Activated naive CD4-positive, alpha-beta T cell treated with anti-CD3 and anti-CD28 coated beads, Interleukin-2, amount 10 ng/mL, durations not matched to agents 7 days and 5 days (primary cell): ENCODE results near the gene LSM12.

Experiments used
- CTCF ChIA-PET: fragments of 350-600 bp; sonication (Branson Sonifier 250); formaldehyde crosslinking; loops from one replicate; lab custom pipeline; 2021; ENCODE audit warnings: antibody characterized with exemption; lab: Charles Lee
- DNase-seq: peaks from one replicate; pipeline ENCODE4 v3.0.0-alpha.2; 2020
- H3K27ac Mint-ChIP-seq: one replicate; pipeline ENCODE4 v1.8.0; 2021; ENCODE audit warnings: mild to moderate bottlenecking, moderate library complexity, mixed read lengths
- H3K27me3 Mint-ChIP-seq: one replicate; pipeline ENCODE4 v1.8.0; 2021; ENCODE audit warnings: mild to moderate bottlenecking, mixed read lengths
- H3K36me3 Mint-ChIP-seq: one replicate; pipeline ENCODE4 v1.8.0; 2021; ENCODE audit warnings: mixed read lengths
- H3K4me1 Mint-ChIP-seq: one replicate; pipeline ENCODE4 v1.8.0; 2021; ENCODE audit warnings: mixed read lengths
- H3K4me3 Mint-ChIP-seq: one replicate; pipeline ENCODE4 v1.8.0; 2021; ENCODE audit warnings: mild to moderate bottlenecking, moderate library complexity, mixed read lengths
- H3K9me3 Mint-ChIP-seq: one replicate; pipeline ENCODE4 v1.8.0; 2021; ENCODE audit warnings: mixed read lengths

The LSM12 gene

GRCh38 chr17:44007346-44008204, 58.9 kb downstream of the LSM12 start:
- peaks cover 18% of the 10 kb centered on the region for H3K36me3 Mint-ChIP-seq
- H3K4me3 Mint-ChIP-seq: peak overlapping the region; percentile 79
- peaks cover 40% of the 10 kb centered on the region for H3K4me1 Mint-ChIP-seq
- H3K9me3 Mint-ChIP-seq: no peaks in the 10 kb centered on the region
- H3K27me3 Mint-ChIP-seq: peaks cover 53% of the 10 kb centered on the region
- peak overlapping the region; percentile 78 for H3K27ac Mint-ChIP-seq
- DNase-seq: peak; percentile 43
- CTCF ChIA-PET: interaction anchor here (1.2 to 2.4 kb wide), 4 partner anchors 34 to 130 kb away, joined by 3 to 13 read pairs (median 4); partner anchors contain the start of gene HDAC5

DNA sequence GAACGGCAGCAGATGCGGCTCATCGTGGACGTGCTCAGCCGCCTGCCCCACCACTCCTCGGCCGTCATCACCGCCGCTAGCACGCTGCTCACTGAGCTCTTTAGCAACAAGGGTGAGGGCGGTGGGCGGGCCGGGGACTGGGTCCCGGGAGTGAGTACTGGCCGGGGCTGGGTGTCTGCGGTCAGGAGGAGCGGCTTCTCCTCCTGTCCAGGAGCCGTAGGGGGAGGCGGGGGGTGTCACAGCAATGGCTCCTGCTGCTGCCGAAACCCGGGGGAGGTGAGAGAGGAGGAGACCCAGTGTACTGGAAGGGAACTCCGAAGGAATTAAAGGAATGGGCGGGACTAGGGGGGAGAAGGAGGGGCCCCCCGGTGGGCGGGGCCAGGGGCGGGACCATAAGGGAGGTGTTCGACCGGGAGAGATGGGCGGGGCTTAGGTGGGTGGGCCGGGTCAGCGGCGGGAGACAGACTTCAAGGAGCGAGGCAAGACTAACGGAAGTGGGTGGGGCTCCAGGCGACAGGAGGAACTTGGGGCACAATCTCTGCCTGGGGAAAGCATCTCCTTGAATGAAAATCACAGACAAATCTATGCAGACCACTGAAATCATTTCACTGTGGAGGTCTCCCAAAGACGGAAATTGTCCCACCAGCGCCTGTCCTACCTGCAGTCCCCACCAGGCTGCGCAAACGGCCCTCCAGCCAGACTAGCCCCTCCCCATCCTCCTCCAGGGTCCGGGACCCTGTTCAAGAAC, 59.7 kb downstream of the LSM12 start:
- Mint-ChIP-seq H3K4me3 (peak overlapping the region; percentile 79), H3K27me3 (peaks cover 61% of the 10 kb centered on the region), H3K27ac (peak overlapping the region; percentile 69), H3K4me1 (peaks cover 40% of the 10 kb centered on the region), H3K36me3 (peaks cover 18% of the 10 kb centered on the region), H3K9me3 (no peaks in the 10 kb centered on the region)
- CTCF ChIA-PET: interaction anchor here (0.9 to 1.3 kb wide), 3 partner anchors 34 to 129 kb away, joined by 4 to 5 read pairs (median 4); partner anchors contain the start of gene HDAC5
- peak; percentile 100 for DNase-seq

- CTCF ChIA-PET: interaction anchor here (0.9 kb wide), 1 partner anchor 35 kb away, joined by 5 read pairs; no protein-coding TSS in a partner anchor
- Mint-ChIP-seq H3K36me3 (peaks cover 14% of the 10 kb centered on the region), H3K9me3 (no peaks in the 10 kb centered on the region), H3K4me3 (peak overlapping the region; percentile 79), H3K27me3 (peaks cover 67% of the 10 kb centered on the region), H3K27ac (peak overlapping the region; percentile 49), H3K4me1 (peaks cover 36% of the 10 kb centered on the region)
- DNase-seq: no peak
Measured at GRCh38 chr17:44006272-44006597, 60.2 kb downstream of the LSM12 start.

GRCh38 chr17:44005527-44006271, 60.8 kb downstream of the LSM12 start:
- Mint-ChIP-seq H3K4me3 (peak overlapping the region; percentile 79), H3K27me3 (peaks cover 67% of the 10 kb centered on the region), H3K27ac (no peak overlapping the region), H3K4me1 (peaks cover 36% of the 10 kb centered on the region), H3K9me3 (no peaks in the 10 kb centered on the region), H3K36me3 (peaks cover 11% of the 10 kb centered on the region)
- CTCF ChIA-PET: interaction anchor here (0.9 kb wide), 1 partner anchor 36 kb away, joined by 5 read pairs; no protein-coding TSS in a partner anchor
- DNase-seq: peak; percentile 51

GRCh38 chr17:44004761-44005526, 61.5 kb downstream of the LSM12 start:
- peak; percentile 46 for DNase-seq
- Mint-ChIP-seq H3K4me3 (peak overlapping the region; percentile 51), H3K27ac (no peak overlapping the region), H3K36me3 (peaks cover 9% of the 10 kb centered on the region), H3K27me3 (peaks cover 67% of the 10 kb centered on the region), H3K4me1 (peaks cover 36% of the 10 kb centered on the region), H3K9me3 (no peaks in the 10 kb centered on the region)
- CTCF ChIA-PET: no interaction called here

DNA sequence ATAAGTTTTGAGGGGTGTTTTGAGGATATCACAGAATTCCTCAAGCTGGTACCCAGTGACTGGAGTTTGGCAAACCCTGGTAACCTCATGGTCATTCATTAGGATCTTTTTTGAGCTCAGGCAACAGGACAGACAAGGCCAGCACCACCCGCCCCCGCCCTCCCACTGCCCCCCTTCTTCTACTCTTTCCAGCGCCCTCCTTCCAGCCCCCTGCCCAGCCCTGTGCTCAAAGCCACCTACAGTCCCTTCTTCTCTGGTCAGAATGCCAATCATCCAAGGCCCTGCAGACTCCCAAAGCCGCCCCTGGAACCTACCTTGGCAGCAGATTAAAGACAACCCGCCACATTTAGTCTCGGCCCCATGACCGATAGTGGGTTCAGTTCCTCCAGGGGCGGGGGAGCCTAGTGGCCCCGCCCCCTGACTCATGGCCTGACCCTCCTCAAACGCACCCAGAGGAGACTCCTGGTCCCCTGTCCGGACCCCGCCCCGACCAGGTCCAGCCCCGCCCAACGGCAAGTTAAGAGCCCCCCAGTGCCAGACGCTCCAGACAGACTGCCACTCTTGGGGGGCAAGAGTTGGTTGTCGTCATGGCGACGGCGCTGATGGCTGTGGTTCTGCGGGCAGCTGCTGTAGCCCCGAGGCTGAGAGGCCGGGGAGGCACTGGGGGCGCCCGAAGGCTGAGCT, 62.3 kb downstream of the LSM12 start, which contains the start of gene NAGS:
Gene NAGS (plus strand): TSS at position 546 of the 684 bp plus-strand sequence. CDS start 42 bp downstream, at position 588.
- no peak within 1 kb of the TSS for H3K27ac Mint-ChIP-seq
- peaks cover 36% of the 10 kb centered on the region for H3K4me1 Mint-ChIP-seq
- CTCF ChIA-PET: no interaction called here
- peaks cover 67% of the 10 kb centered on the region for H3K27me3 Mint-ChIP-seq
- peak; percentile 35 for DNase-seq
- no peaks in the 10 kb centered on the region for H3K9me3 Mint-ChIP-seq
- peaks cover 5% of the 10 kb centered on the region for H3K36me3 Mint-ChIP-seq
- H3K4me3 Mint-ChIP-seq: peak within 1 kb of the TSS; percentile 51

DNA sequence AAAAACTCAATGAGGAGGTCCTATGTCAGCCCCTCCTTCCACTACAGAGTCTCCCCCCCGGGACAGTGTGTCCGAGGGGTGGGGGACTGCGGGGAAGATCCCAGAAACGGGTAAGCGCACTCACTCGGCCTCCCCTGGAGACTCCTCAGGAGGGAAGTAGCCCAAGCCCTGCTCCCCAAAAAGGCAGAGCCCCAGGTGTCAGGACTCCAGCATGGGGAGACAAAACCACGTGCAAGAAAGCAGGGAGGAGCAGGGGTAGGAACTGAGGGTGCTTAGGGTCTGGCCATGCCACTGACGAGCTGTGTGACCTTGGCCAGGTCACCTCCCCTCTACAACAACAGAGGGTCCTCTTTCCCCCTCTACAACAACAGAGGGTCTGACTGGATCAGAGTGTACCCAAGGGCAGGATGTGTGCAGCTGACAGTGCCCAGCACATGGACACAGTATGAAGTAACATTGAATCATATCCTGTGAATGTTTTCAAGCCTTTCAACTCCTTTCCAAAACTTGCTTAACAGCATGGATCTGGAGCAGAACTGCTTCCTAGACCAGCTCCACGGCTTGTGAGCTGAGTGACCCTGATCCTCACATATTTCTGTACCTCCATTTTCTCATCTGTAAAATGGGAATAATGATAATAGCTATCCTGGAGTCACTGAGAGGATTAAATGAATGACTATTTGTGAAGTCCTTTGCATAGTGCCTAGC, 64.2 kb downstream of the LSM12 start:
- H3K36me3 Mint-ChIP-seq: peaks cover 2% of the 10 kb centered on the region

DNA sequence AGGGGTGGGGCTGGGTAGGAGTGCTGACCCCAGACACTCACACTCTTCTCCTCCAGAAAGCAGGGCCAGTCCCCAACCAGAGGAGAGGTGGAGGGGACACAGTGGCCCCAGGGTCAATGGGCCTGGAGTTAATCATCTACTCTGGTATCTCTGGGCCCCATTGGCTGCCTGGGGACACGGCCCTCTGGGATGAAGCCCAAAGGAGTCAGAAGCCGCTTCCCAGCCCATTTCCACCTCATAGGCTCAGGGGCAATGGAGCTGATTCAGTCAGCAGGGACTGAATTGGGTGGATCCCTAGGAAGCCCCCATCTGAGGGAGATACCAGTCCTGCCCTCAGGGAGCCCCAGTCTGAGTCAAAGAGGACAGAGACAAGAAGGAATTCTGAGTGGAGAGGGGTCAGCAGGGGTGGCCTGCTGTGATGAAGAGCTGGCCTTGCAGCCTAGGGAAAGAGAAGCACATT, 65.0 kb downstream of the LSM12 start:
- Mint-ChIP-seq H3K27me3 (peaks cover 49% of the 10 kb centered on the region), H3K4me3 (no peak overlapping the region), H3K27ac (no peak overlapping the region), H3K36me3 (peaks cover 2% of the 10 kb centered on the region), H3K4me1 (peaks cover 14% of the 10 kb centered on the region), H3K9me3 (no peaks in the 10 kb centered on the region)
- DNase-seq: no peak
- CTCF ChIA-PET: interaction anchor here (1.4 kb wide), 1 partner anchor 57 kb away, joined by 9 read pairs; no protein-coding TSS in a partner anchor

More for the DNA sequence above, 64.2 kb downstream of the LSM12 start:
- DNase-seq: no peak
- H3K27me3 Mint-ChIP-seq: peaks cover 57% of the 10 kb centered on the region
- CTCF ChIA-PET: interaction anchor here (1.0 to 1.4 kb wide), 2 partner anchors 39 to 58 kb away, joined by 3 to 9 read pairs; no protein-coding TSS in a partner anchor
- no peak overlapping the region for H3K27ac Mint-ChIP-seq
- H3K9me3 Mint-ChIP-seq: no peaks in the 10 kb centered on the region
- H3K4me1 Mint-ChIP-seq: peaks cover 20% of the 10 kb centered on the region
- H3K4me3 Mint-ChIP-seq: no peak overlapping the region

DNA sequence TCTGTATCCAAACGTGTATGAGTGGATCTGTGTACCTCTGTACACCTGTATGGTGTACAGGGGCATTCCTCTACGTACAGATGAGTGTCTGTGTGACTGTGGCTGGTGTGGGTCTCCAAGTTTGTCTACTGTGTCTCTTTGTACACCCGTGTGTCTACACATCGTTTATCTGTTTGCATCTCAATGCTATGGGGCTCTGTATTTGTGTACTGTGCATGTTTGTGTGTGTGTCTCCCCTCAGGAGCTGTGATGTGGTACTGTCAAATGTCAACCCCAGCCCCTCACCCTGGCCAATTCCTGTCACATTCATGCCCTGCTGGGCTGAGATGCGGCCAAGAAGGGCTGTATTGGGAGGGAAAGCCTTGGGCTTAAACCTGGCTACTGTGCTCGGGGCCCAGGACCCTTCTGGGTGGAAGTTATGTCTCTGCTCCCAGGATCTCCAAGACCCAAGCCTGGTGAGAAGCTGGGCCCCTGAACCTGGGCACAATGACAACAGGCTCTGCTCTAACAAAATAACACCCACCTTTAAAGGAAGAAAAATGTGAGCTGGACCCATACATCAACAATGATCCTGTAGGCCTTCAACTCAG, 65.5 kb downstream of the LSM12 start:
- Mint-ChIP-seq H3K27ac (no peak overlapping the region), H3K4me1 (peaks cover 9% of the 10 kb centered on the region), H3K9me3 (no peaks in the 10 kb centered on the region), H3K27me3 (peaks cover 44% of the 10 kb centered on the region), H3K4me3 (no peak overlapping the region), H3K36me3 (no peaks in the 10 kb centered on the region)
- no peak for DNase-seq
- CTCF ChIA-PET: no interaction called here

GRCh38 chr17:44000141-44000860, 66.2 kb downstream of the LSM12 start:
- H3K27me3 Mint-ChIP-seq: peaks cover 37% of the 10 kb centered on the region
- no peak for DNase-seq
- H3K9me3 Mint-ChIP-seq: no peaks in the 10 kb centered on the region
- H3K4me1 Mint-ChIP-seq: peaks cover 6% of the 10 kb centered on the region
- H3K27ac Mint-ChIP-seq: no peak overlapping the region
- H3K36me3 Mint-ChIP-seq: no peaks in the 10 kb centered on the region
- H3K4me3 Mint-ChIP-seq: no peak overlapping the region
- CTCF ChIA-PET: interaction anchor here (1.0 kb wide), 1 partner anchor 90 kb away, joined by 4 read pairs; no protein-coding TSS in a partner anchor

GRCh38 chr17:43999024-43999423, 67.4 kb downstream of the LSM12 start:
- peaks cover 24% of the 10 kb centered on the region for H3K27me3 Mint-ChIP-seq
- H3K4me1 Mint-ChIP-seq: peaks cover under 1% of the 10 kb centered on the region
- CTCF ChIA-PET: interaction anchor here (0.9 to 2.3 kb wide), 4 partner anchors 10 to 121 kb away, joined by 3 to 9 read pairs (median 4); no protein-coding TSS in a partner anchor
- no peaks in the 10 kb centered on the region for H3K36me3 Mint-ChIP-seq
- no peak overlapping the region for H3K27ac Mint-ChIP-seq
- H3K4me3 Mint-ChIP-seq: no peak overlapping the region
- no peaks in the 10 kb centered on the region for H3K9me3 Mint-ChIP-seq
- no peak for DNase-seq
